ENCODE measurements around the gene CD34. TPM values are rescaled to one million over a fixed set of nuclear protein-coding genes. Genes with fewer than 3 reads are reported as not detected.
A peak's percentile ranks its signal among the peaks of the same experiment; 100 is the strongest.

CD34 gene, protein sequence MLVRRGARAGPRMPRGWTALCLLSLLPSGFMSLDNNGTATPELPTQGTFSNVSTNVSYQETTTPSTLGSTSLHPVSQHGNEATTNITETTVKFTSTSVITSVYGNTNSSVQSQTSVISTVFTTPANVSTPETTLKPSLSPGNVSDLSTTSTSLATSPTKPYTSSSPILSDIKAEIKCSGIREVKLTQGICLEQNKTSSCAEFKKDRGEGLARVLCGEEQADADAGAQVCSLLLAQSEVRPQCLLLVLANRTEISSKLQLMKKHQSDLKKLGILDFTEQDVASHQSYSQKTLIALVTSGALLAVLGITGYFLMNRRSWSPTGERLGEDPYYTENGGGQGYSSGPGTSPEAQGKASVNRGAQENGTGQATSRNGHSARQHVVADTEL
- total RNA-seq, result 0.04 and 0.27 TPM in 2 replicates
- polyA plus RNA-seq, result 0.29 and 0.94 TPM in 2 replicates

DNA sequence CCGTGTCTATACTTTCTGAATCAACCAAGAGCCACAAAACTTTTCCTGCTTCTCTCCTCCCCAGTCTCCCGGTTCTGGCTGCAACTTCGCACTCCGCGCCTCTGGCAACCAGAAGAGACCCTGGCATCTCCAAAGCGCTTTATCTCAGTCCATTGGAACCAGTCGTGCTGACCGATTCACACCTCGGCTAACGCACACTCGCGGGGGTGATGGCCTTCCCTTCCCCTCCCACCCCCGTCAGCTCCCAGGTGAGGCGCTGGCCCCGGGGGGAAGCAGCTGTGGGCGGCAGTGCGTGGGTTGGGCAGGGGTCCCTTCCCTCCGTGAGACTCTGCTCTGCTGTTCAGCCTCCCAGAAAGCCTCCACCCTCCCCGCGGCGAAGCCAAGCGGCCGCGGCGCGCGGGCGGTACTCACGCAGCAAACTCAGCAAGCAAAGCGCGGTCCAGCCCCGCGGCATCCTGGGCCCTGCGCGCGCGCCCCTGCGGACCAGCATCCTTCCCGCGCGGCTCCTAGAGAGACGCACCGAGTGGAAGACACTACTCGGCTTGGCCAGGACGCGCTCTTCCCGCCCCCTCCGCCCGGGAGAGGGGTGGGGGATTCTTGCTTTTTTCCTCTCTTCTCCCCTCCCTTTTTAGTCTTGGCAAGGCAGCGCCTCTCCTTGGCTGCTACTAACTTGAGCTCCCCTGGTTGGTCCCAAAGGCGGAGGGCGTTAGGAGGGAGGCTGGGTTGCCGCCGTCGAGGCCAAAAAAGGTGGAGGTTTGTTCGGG, at the start of gene CD34:
Gene CD34, minus strand, starts transcription at position 535 of the 764 bp plus-strand sequence. Its CDS starts 45 bp downstream, at position 490.
- peaks cover 66% of the 10 kb centered on the region for H3K27me3 ChIP-seq
- peak; percentile 36 to 45 for DNase-seq (ENCODE audit: low read depth in 1 of 2, low spot score in 1 of 2)
- no peaks in the 10 kb centered on the region for H3K36me3 ChIP-seq
- peak within 1 kb of the TSS; percentile 14 for H3K4me3 ChIP-seq
- H3K9me3 ChIP-seq (ENCODE audit: low read depth), result no peaks in the 10 kb centered on the region
- no peak within 1 kb of the TSS for H3K27ac ChIP-seq
- TF ChIP-seq, protein P1, sequence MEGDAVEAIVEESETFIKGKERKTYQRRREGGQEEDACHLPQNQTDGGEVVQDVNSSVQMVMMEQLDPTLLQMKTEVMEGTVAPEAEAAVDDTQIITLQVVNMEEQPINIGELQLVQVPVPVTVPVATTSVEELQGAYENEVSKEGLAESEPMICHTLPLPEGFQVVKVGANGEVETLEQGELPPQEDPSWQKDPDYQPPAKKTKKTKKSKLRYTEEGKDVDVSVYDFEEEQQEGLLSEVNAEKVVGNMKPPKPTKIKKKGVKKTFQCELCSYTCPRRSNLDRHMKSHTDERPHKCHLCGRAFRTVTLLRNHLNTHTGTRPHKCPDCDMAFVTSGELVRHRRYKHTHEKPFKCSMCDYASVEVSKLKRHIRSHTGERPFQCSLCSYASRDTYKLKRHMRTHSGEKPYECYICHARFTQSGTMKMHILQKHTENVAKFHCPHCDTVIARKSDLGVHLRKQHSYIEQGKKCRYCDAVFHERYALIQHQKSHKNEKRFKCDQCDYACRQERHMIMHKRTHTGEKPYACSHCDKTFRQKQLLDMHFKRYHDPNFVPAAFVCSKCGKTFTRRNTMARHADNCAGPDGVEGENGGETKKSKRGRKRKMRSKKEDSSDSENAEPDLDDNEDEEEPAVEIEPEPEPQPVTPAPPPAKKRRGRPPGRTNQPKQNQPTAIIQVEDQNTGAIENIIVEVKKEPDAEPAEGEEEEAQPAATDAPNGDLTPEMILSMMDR (IDR thresholded peaks at IDR 0.05; ENCODE audit: low read depth, low read length), result no peak
- no peaks in the 10 kb centered on the region for H3K4me1 ChIP-seq (ENCODE audit: low read depth)

DNA sequence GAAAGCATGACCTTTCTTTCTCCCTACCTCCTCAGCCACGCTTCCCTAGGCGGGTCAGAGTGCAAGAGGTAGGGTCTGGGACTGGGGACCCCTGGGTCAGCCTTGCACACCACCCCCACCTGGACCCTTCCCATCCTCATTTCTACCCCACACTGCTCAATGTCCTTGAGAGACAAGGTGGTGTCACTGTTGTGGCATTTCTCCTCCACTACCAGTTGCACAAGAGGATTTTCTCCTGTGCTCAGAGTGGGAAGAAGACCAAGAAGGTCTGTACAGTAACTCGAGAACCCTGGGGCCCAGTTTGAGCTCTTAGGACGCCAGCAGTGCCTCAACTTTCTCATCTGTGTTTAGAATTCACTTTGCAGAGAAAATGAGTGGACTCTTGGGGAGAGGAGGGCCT, 49.4 kb upstream of the CD34 start:
- Histone ChIP-seq H3K4me3 (no peak overlapping the region), H3K36me3 (no peaks in the 10 kb centered on the region), H3K27ac (no peak overlapping the region), H3K27me3 (peaks cover 81% of the 10 kb centered on the region), H3K9me3 (ENCODE audit: low read depth) (no peaks in the 10 kb centered on the region), H3K4me1 (ENCODE audit: low read depth) (peaks cover 4% of the 10 kb centered on the region)
- TF ChIP-seq, protein P1 (IDR thresholded peaks at IDR 0.05; ENCODE audit: low read depth, low read length), result no peak
- DNase-seq (ENCODE audit: low read depth in 1 of 2, low spot score in 1 of 2), result no peak

DNA sequence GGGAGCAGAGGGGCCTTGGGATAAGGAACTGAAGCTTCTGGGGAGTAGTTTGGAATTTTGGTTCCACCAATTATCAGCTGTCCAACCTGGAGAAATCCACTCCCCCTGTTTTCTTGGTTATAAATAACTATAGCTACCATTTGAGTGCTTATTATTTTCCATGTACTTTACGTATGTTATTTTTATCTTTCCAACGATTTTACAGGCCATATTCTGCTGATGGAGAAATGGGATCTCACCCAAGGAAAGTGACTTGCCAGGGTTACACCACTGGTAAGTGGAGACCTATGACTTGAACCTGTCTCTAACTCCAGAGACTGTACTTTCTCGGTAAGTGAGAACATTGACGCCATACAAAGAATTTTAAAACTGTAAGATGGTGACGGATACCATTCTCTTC, 49.0 kb upstream of the CD34 start:
- Histone ChIP-seq H3K4me1 (ENCODE audit: low read depth) (peaks cover 4% of the 10 kb centered on the region), H3K27ac (no peak overlapping the region), H3K9me3 (ENCODE audit: low read depth) (no peaks in the 10 kb centered on the region), H3K4me3 (no peak overlapping the region), H3K27me3 (peaks cover 81% of the 10 kb centered on the region), H3K36me3 (no peaks in the 10 kb centered on the region)
- TF ChIP-seq, protein P1 (IDR thresholded peaks at IDR 0.05; ENCODE audit: low read depth, low read length), result no peak
- DNase-seq (ENCODE audit: low read depth in 1 of 2, low spot score in 1 of 2), result no peak

DNA sequence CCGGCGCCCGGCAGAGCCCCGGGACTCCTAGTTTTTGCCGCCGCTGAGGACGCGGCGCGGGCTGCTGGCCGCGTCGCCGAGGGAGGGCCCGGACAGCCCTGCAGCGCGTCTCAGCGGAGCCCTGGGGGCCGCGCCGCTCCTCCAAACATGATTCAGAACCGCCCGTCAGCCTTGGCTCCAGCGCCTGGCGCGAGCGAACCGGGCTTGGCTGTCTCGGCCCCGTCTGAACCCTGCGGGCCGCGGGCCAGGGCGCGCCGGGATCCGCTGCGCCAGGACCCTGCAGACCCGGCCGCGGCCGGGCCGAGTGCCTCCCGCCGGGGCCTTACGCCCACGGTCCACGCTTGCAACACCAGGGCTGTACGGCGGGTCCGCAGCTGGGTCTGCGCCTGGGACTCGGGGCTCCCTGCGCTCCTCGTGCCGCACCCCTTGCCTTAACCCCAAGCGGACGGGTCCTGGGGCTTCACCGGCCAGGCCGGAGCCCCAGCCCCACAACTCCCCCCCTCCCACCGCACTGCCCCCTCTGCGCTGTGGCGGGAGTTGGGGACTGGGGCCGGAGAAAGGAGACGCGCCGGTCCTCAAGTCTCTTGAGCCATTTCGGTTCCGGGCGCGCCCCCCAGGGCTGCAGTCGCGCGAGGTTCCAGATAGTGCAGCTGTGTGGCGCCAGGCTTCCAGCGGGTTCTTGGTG, 48.4 kb upstream of the CD34 start:
- DNase-seq (ENCODE audit: low read depth in 1 of 2, low spot score in 1 of 2), result peak; percentile 60 to 78
- no peaks in the 10 kb centered on the region for H3K9me3 ChIP-seq (ENCODE audit: low read depth)
- H3K36me3 ChIP-seq, result no peaks in the 10 kb centered on the region
- H3K27ac ChIP-seq, result no peak overlapping the region
- H3K4me1 ChIP-seq (ENCODE audit: low read depth), result peaks cover 4% of the 10 kb centered on the region
- TF ChIP-seq, protein P1 (IDR thresholded peaks at IDR 0.05; ENCODE audit: low read depth, low read length), result no peak
- H3K4me3 ChIP-seq, result peak overlapping the region; percentile 28
- H3K27me3 ChIP-seq, result peaks cover 76% of the 10 kb centered on the region

DNA sequence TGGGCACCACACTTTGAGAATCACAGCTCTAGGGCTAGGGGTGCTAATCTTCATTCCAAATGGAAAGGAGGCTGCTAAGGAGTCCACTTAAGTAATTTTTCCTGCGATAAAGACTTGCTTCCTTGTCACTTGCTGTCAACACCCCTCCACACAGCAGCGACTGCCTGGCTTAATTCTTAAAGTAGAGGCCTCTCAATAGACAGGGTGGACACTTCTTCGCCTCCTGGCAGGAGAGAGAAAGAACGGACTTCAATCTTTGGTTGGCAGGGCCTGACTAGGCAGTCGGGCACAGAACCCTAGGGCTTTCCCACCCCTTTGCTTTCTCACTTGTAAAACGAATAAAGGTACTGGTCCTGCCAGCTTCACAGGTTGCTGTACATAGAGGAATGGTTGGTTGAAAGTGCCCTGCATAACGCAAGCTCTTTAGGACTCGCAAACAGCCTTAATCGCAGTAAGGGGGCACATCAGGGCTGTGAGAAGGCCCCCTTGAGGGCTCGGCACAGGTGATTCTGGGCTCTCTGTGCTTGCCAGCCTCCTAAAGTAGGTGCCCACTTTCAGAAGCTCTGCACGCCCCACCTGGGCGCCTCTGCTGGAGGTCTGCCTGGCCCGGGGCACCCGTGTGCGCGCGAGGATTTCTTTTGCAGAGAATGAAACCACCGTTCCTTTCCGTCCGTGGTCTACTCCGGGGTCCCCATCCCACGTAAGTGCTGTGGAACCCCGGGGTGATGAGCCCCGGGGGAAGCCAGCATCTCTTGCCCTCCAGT, 47.6 kb upstream of the CD34 start:
- no peak for DNase-seq (ENCODE audit: low read depth in 1 of 2, low spot score in 1 of 2)
- TF ChIP-seq, protein P1 (IDR thresholded peaks at IDR 0.05; ENCODE audit: low read depth, low read length), result no peak
- Histone ChIP-seq H3K27ac (no peak overlapping the region), H3K36me3 (no peaks in the 10 kb centered on the region), H3K9me3 (ENCODE audit: low read depth) (no peaks in the 10 kb centered on the region), H3K27me3 (peaks cover 72% of the 10 kb centered on the region), H3K4me1 (ENCODE audit: low read depth) (peaks cover 4% of the 10 kb centered on the region), H3K4me3 (peak overlapping the region; percentile 28)

Measured in cardiac muscle cell (in vitro differentiated cells and primary cell).